ENCODE data around the gene BORCS6.
"Not testable (repeated sequence)": the region's sequence is repeated elsewhere in the genome, so short reads cannot be mapped to it uniquely, and the experiment has no call there.

BORCS6 gene

DNA sequence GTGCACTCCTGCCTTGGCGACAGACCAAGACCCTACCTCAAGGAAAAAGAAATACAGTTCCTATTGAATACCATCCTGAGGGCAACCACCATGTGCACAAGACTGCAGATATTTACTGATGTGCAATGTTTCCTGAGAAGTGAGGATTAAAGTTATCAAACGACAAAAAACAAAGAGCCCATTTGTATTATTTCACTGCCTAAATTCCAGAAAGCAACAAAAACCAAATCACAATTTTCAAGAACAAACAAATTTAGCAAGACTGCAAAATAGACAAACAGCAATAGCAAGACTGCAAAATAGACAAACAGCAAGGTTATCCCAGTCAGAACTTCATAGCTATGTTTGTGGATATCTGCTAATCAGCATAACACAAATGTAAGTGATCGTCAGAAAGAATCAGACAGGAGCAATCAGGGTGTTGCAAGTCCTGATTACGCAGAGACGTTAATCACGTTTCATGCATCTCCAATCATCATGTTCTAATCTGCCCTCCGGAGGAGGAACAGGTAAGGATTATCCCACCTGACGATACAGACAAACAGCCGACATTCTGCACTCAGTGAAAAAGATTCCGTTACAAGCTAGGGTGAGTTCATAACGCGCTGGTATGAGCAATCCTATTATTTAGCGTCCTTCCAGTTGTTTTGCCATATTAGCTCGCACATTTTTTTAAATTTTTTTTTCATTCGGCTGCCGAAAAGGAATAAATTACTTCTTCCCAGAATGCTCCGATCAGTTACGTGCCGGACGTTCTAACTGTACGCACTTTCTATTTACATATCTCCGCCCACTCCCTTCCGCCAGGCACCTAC, 16.7 kb downstream of the BORCS6 start:
- DNase-seq (ENCODE audit: low read depth) = peak; percentile 98

GRCh38 chr17:8170186-8170585, 19.8 kb downstream of the BORCS6 start:
- DNase-seq (ENCODE audit: low read depth) = not testable (repeated sequence)

DNA sequence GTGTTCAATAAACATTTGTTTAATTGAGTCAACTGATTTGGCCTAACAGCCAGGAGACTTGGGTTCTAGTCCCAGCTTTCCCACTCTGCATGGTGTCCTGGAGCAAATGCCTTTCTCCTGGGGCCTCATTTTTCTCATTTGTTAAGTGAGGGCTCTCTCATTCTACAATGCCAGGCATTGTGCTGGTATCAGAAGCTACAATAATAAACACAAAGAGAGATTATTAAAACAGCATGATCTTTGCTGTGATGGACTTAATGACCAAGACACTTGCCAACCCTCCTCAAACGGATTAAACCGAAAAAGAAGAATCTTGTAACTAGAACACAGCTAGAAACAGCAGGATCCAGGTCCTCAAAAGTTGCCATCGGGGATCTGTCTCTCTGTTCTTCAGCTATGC, 22.5 kb downstream of the BORCS6 start:
- no peak for DNase-seq (ENCODE audit: low read depth)

- DNase-seq (ENCODE audit: low read depth) = no peak
Measured at GRCh38 chr17:8166731-8167130, 23.2 kb downstream of the BORCS6 start.

- DNase-seq (ENCODE audit: low read depth) = no peak
Measured at GRCh38 chr17:8164815-8165131, 25.2 kb downstream of the BORCS6 start.

GRCh38 chr17:8163978-8164814, 25.8 kb downstream of the BORCS6 start:
- peak; percentile 79 for DNase-seq (ENCODE audit: low read depth)

GRCh38 chr17:8162997-8163977, 26.7 kb downstream of the BORCS6 start:
- DNase-seq (ENCODE audit: low read depth) = no peak

DNA sequence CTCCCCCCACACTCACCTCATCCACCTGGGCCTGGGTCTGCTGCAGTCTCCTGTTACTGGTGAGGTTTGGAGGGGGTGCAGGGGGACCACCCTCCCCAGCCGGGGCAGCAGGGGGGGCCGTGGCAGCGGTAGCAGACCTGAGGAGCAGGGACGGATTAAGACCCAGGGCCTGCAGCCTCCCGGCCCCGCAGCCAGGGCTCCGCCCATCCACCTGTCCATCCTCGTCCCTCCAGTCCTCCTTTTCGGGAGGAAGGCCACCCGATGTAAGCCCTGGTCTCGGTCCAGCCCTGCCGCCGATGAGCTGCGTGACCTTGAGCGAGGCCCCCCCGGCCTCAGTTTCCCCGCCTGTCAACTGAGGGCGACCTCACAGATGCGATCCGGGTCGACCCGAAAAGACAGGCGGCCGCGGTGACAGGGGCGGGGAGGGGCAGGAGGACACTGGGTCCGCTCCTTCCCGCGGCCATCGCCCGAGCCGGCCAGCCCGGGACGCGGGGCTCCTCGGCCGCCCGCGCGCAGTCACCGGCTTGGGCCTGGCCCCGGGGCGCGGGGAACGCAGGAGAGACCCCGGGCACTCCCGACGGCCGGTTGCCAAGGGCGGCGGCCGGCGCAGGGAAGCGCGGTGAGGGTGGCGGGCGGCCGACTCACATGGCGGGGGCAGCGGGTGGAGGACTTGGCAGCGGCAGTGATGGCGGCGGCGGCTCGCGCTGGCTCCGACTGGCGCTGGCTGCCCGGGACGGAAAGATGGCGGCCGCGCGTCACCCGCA, 27.6 kb downstream of the BORCS6 start, which contains the start of gene VAMP2:
VAMP2 (minus strand) TSS at position 716 of the 764 bp plus-strand sequence; CDS start at position 647, 69 bp downstream.
- peak; percentile 71 for DNase-seq (ENCODE audit: low read depth)

- no peak for DNase-seq (ENCODE audit: low read depth)
Measured at GRCh38 chr17:8161289-8162232, 28.4 kb downstream of the BORCS6 start.

- no peak for DNase-seq (ENCODE audit: low read depth)
Measured at GRCh38 chr17:8160741-8161221, 29.2 kb downstream of the BORCS6 start.

- DNase-seq (ENCODE audit: low read depth) = no peak
Measured at GRCh38 chr17:8160224-8160577, 29.8 kb downstream of the BORCS6 start.

DNA sequence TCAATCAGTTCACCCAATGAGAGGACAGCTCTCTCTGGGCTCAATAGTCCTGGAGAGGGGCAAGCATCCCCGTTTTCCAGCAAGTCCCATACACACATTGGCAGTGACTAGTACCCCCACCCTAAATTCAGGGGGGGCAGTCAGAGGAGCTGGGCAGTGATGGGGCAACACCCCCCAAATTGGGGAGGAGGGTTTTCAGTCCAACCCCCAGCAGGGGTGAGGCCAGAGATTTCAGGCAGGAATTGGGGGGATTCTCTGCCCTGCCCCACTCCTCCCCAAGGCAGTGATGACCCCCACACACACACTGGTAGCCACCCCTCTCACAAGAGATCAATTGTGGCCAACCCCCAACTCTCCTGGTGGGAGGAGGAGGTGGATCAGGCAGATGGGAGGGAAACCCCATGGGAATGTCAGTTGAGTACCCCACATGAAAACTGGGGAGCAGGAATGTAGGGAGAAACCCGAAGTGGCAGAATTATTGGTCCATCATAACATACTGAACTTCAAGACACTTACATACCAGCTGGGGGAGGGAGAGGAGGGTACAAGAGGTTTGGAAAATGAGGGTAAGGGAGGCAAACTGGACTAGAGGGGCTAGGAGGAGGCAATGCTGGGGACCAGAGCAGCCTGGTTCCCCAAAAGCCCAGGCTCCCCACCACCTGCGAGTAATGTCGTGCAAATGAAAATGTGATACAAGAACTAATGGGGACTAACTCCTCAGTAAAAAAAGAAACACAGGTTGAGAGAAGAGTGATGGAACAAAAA, 30.3 kb downstream of the BORCS6 start:
- DNase-seq (ENCODE audit: low read depth) = no peak

DNA sequence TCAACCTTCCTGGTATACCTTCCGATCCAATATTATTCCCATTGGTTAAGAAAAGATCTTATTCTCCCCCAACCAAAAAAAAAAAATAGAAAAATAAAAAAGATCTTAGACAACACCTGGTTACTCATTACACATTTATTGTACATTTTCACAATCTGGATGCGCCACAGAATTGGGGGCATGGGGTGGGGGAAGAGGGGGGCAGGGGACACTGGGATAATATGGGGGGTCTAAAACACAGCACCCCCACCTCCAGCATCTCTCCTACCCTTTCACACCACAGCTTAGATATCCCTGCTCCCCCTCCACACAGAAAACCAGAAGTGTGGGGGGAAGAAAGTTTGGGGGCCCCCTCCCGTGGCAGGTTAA, 31.0 kb downstream of the BORCS6 start:
- DNase-seq (ENCODE audit: low read depth) = no peak

DNA sequence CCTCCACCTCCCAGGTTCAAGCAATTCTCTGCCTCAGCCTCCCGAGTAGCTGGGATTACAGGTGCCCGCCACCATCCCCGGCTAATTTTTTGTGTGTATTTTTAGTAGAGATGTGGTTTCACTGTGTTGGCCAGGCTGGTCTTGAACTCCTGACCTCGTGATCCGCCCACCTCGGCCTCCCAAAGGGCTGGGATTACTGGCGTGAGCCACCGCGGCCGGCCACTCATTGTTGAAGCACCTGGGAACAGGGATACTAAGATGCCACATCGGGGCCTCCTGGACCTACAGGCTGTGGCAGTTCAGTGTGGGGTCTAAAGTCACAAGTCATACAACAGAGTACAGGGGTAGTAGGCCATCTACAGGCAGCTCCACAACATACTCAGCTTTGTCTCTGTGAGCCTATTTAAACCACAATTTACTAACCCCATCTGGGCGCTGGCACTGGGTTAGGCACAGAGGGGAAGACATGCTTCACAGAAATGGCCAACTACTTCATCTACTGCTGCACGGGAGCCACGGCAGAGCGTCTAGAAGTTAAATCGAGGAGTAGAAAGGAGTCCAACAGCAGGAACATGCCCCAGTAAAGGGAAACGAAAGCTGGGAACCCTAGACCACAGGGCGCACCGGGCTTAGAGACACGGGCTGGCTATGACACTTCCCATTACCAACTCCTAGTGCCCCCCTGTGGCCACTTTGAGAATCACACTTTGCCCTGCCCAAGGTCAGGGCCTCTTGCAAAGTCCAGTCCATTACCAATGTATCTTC, 31.5 kb downstream of the BORCS6 start:
- DNase-seq (ENCODE audit: low read depth) = peak; percentile 87

DNA sequence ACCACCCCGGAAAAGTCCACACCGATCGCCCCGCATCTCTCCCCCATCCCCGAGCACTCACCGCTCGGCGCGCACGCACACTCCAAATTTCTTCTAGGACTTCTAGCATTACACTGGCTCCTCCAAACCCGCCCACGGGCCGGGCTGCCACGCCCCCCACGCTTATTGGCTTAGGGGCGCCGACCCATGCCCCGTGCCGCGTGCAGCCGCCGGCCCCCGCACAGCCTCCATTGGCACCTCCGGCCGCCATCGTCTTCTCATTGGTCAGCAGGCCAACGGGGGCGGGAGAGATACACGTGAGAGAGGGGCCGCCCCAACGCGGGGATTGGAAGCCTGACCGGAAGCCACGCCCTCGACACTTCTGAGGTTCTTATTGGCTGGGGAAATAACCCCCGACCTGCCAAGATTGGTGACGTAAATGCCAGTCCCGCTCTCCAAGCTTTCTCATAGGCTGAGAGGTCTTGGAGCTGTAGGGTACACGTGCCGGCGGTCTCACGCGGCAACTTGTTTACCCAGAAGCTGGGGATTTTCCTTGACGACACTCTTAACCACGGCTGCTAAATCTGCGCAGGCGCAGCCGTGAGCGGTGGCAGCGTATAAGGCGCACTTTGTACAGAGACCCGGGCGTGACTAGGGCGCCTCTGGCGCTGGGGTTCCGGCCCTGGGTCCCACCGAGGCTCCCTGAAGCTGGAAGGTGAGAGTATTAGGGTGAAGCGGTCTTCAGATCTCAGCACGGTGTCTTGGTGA, 33.6 kb downstream of the BORCS6 start:
- peak; percentile 100 for DNase-seq (ENCODE audit: low read depth)

DNA sequence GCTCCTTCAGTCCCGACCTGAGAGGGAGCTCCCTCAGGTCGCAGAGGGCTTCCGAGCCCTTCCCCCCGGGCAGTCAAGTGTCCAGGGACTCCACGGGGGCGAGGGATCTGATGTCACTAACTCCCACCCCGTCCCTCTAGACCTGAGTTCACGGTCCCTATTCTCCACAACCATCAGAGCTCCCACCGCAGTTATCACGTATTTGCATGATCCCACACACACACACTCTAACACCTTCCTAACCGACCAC, 34.1 kb downstream of the BORCS6 start:
- no peak for DNase-seq (ENCODE audit: low read depth)

DNA sequence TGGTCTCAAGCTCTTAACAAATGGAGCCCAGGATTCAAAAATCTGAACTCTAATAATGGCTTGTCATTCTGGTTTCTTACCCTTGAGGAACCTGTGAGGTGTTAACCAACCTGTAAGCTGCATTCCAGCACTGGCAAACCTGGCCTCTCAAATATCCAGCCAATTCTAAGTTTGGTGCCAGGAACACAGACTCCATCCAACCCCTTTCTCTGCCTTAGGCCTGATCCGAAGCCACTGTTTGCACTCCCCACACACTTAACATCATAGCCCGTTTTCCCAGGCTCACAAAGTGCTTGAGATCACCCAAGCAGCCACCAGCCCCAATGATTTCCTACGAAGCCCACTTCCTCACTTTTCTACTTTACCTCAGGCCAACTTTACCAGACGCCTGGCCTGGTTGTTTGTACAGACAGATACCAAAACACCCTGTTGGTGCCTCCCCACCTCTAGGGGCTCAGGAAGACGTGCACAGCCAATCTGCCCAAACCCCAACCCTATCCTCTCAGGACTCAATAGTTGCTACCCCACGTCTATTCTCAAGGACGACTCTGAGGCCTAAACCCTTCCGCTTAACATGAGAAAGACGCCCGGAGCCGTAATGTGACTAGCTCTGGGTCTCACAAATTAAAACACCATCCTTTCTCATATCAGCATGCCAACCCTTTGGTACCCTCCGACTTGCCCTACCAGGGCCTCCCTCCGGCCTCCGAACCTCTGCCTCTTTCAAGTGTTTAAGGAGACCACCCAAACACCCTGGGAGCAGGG, 34.6 kb downstream of the BORCS6 start:
- no peak for DNase-seq (ENCODE audit: low read depth)

Data from EH (cell line).